Smooth muscle cell (in vitro differentiated cells): ENCODE measurements around the gene IL36RN. TPM values are rescaled to one million over a fixed set of nuclear protein-coding genes. Genes with fewer than 3 reads are reported as not detected.

ENCODE experiments used
- DNase-seq: peaks from one replicate; lab custom pipeline; 2025; ENCODE audit not compliant: unreplicated experiment; lab: John Stamatoyannopoulos, UW
- H2AFZ ChIP-seq: fragments of 200-600 bp; sonication (generic); 2 replicates; pipeline ENCODE4 v1.6.0; 2016; ENCODE audit warnings: antibody characterized with exemption, low read depth, mild to moderate bottlenecking
- H3F3A ChIP-seq: fragments of 200-600 bp; sonication (generic); 2 replicates; pipeline ENCODE4 v1.6.0; 2017; ENCODE audit warnings: antibody characterized with exemption, low read depth
- H3K27ac ChIP-seq: fragments of 200-600 bp; sonication (generic); 2 replicates; pipeline ENCODE4 v1.5.1; 2016; ENCODE audit warnings: low read depth, mild to moderate bottlenecking
- H3K27me3 ChIP-seq: fragments of 200-600 bp; sonication (generic); 2 replicates; pipeline ENCODE4 v1.6.1; 2016; ENCODE audit warnings: low read depth, mild to moderate bottlenecking
- H3K36me3 ChIP-seq: fragments of 200-600 bp; sonication (generic); 2 replicates; pipeline ENCODE4 v1.5.1; 2016; ENCODE audit warnings: low read depth
- H3K4me1 ChIP-seq: fragments of 200-600 bp; sonication (generic); 2 replicates; pipeline ENCODE4 v1.5.1; 2016; ENCODE audit warnings: low read depth
- H3K4me2 ChIP-seq: fragments of 200-600 bp; sonication (generic); 2 replicates; pipeline ENCODE4 v1.6.0; 2016; ENCODE audit warnings: mild to moderate bottlenecking
- H3K4me3 ChIP-seq: fragments of 200-600 bp; sonication (generic); 2 replicates; pipeline ENCODE4 v1.5.1; 2016; ENCODE audit warnings: mild to moderate bottlenecking
- H3K79me2 ChIP-seq: fragments of 200-600 bp; sonication (generic); 2 replicates; pipeline ENCODE4 v1.6.0; 2016; ENCODE audit warnings: low read depth, mild to moderate bottlenecking
- H3K9ac ChIP-seq: fragments of 200-600 bp; sonication (generic); 2 replicates; pipeline ENCODE4 v1.6.0; 2016; ENCODE audit warnings: low read depth
- H3K9me3 ChIP-seq: fragments of 200-600 bp; sonication (generic); replicated peaks from 2 replicates; pipeline ENCODE4 v1.5.1; 2016; ENCODE audit warnings: low read depth
- H4K20me1 ChIP-seq: fragments of 200-600 bp; sonication (generic); 2 replicates; pipeline ENCODE4 v1.6.0; 2016; ENCODE audit warnings: low read depth
- CTCF ChIP-seq: fragments of 200-600 bp; sonication (generic); IDR thresholded peaks from 2 replicates; pipeline ENCODE4 v1.5.1; 2017; ENCODE audit warnings: borderline replicate concordance, mild to moderate bottlenecking, antibody characterized with exemption; ENCODE audit not compliant: insufficient read depth, poor library complexity, severe bottlenecking
- WGBS: methylation state at CpG from one replicate; pipeline ENCODE4 v1.1.7; 2016; ENCODE audit warnings: low lambda C conversion rate; 5-methylcytosine and 5-hydroxymethylcytosine counted together
- polyA plus RNA-seq: library from polyadenylated mRNA; unstranded; fragments of >200 nt; fragmentation: Nextera tagmentation; extraction: Ambion mirVana; gene quantifications from 2 replicates; pipeline ENCODE4 v1.2.1, GENCODE V29; 2016
- total RNA-seq: library from RNA; depleted of rRNA; stranded (reverse); fragments of >200 nt; gene quantifications from 2 replicates; pipeline ENCODE4 v1.2.3, GENCODE V29; 2014

Gene IL36RN
- total and polyA plus RNA-seq, 2 experiments from 2014 or later: 1.5 to 7.8 TPM

GRCh38 chr2:113011108-113011507, 47.9 kb upstream of the IL36RN start:
- Histone ChIP-seq H2AFZ (no peak overlapping the region), H3K27ac (no peak overlapping the region), H3K4me3 (no peak overlapping the region), H3K79me2 (no peaks in the 10 kb centered on the region), H4K20me1 (no peaks in the 10 kb centered on the region), H3K4me2 (no peak overlapping the region), H3K4me1 (no peaks in the 10 kb centered on the region), H3K9ac (no peak overlapping the region), H3K9me3 (no peaks in the 10 kb centered on the region), H3K27me3 (no peaks in the 10 kb centered on the region), H3K36me3 (no peaks in the 10 kb centered on the region), H3F3A (no peaks in the 10 kb centered on the region)
- WGBS: 84% methylated on average over 1 of the region's 1 CpG
- DNase-seq: no peak
- TF ChIP-seq CTCF: no peak

- no peaks in the 10 kb centered on the region for H3F3A ChIP-seq
- DNase-seq: no peak
- WGBS: 72% methylated on average over 8 of the region's 8 CpGs
- no peaks in the 10 kb centered on the region for H3K79me2 ChIP-seq
- H3K27me3 ChIP-seq: peaks cover 6% of the 10 kb centered on the region
- no peak overlapping the region for H3K4me3 ChIP-seq
- no peak overlapping the region for H3K9ac ChIP-seq
- H4K20me1 ChIP-seq: no peaks in the 10 kb centered on the region
- no peaks in the 10 kb centered on the region for H3K4me1 ChIP-seq
- H3K36me3 ChIP-seq: no peaks in the 10 kb centered on the region
- H3K9me3 ChIP-seq: no peaks in the 10 kb centered on the region
- H3K27ac ChIP-seq: no peak overlapping the region
- no peak for TF ChIP-seq CTCF
- H3K4me2 ChIP-seq: no peak overlapping the region
- H2AFZ ChIP-seq: no peak overlapping the region
Measured at GRCh38 chr2:113012436-113013335, 46.3 kb upstream of the IL36RN start.

GRCh38 chr2:113013336-113013661, 45.7 kb upstream of the IL36RN start:
- TF ChIP-seq CTCF: no peak
- 79% methylated on average over 3 of the region's 3 CpGs for WGBS

GRCh38 chr2:113014067-113014466, 44.9 kb upstream of the IL36RN start:
- no peaks in the 10 kb centered on the region for H3K79me2 ChIP-seq
- no peaks in the 10 kb centered on the region for H3K9me3 ChIP-seq
- no peak for DNase-seq
- H3K4me1 ChIP-seq: no peaks in the 10 kb centered on the region
- H3F3A ChIP-seq: no peaks in the 10 kb centered on the region
- no peak for TF ChIP-seq CTCF
- no peaks in the 10 kb centered on the region for H3K36me3 ChIP-seq
- no peak overlapping the region for H3K4me2 ChIP-seq
- H3K4me3 ChIP-seq: no peak overlapping the region
- 95% methylated on average over 2 of the region's 2 CpGs for WGBS
- H3K27me3 ChIP-seq: peaks cover 6% of the 10 kb centered on the region
- H4K20me1 ChIP-seq: no peaks in the 10 kb centered on the region
- H2AFZ ChIP-seq: no peak overlapping the region
- H3K27ac ChIP-seq: no peak overlapping the region
- H3K9ac ChIP-seq: no peak overlapping the region

More at GRCh38 chr2:113013336-113013661, 45.7 kb upstream of the IL36RN start:
- Histone ChIP-seq H4K20me1 (no peaks in the 10 kb centered on the region), H3K79me2 (no peaks in the 10 kb centered on the region), H3K4me2 (no peak overlapping the region), H3K9ac (no peak overlapping the region), H3K9me3 (no peaks in the 10 kb centered on the region), H3K4me3 (no peak overlapping the region), H3F3A (no peaks in the 10 kb centered on the region), H3K27me3 (peaks cover 6% of the 10 kb centered on the region), H3K4me1 (no peaks in the 10 kb centered on the region), H3K27ac (no peak overlapping the region), H2AFZ (no peak overlapping the region), H3K36me3 (no peaks in the 10 kb centered on the region)
- no peak for DNase-seq
